Measurements from ENCODE around the gene MKRN3. TPM values are rescaled to one million over a fixed set of nuclear protein-coding genes. Genes with fewer than 3 reads are reported as not detected.

The MKRN3 gene
- total RNA-seq, result 2.7 TPM

- peak; percentile 70 for DNase-seq
Observed at GRCh38 chr15:23565395-23566070, at the start of gene MKRN3. MKRN3 (plus strand) TSS chr15:23565674; CDS start chr15:23565783, 109 bp downstream.

- DNase-seq, result peak; percentile 5
Observed at GRCh38 chr15:23516866-23517265, 48.6 kb upstream of the MKRN3 start.

DNA sequence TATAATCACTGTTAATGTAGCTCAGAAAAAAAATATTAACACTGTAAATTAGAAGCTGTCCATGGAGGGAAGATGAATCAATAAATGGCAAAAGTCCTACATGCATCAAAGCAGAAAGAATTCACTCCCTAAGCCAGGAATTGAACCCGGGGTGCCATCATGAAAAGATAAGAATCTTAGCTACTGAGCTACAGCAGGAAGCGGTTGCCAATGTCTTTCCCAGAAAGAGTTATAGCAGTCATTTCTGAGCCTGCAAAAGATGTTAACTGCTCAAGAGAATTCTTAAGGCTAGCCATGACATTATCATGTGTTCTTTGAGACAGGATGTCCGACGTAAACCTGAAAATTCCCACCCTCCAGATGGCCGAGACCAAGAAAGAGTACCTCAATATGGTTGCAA, 47.4 kb upstream of the MKRN3 start:
- no peak for DNase-seq

GRCh38 chr15:23524816-23525215, 40.7 kb upstream of the MKRN3 start:
- DNase-seq, result no peak

- DNase-seq, result no peak
Observed at GRCh38 chr15:23529891-23530290, 35.6 kb upstream of the MKRN3 start.

- DNase-seq, result peak; percentile 54
Observed at GRCh38 chr15:23532024-23532423, 33.5 kb upstream of the MKRN3 start.

DNA sequence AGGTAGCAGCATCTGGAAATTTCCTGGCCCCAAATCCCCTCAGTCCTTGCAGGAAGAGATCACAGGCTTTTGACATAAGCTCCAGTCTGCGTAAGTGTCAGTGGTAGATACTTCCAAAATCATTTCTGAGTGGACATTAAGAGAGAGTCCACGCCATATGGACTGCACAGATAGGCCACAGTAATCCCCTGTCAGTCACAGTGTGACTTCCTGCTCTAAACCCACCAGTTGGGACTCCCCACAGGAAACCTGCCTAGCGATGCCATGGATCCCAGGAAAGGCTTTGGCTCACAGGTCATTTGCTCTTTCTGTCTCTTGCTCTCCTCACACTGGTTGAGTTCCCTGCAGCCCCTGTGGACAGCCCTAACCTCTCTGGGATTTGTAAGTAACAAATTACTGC, 28.8 kb upstream of the MKRN3 start:
- no peak for DNase-seq

GRCh38 chr15:23538648-23539047, 26.8 kb upstream of the MKRN3 start:
- no peak for DNase-seq

- no peak for DNase-seq
Observed at GRCh38 chr15:23539892-23540291, 25.6 kb upstream of the MKRN3 start.

GRCh38 chr15:23546158-23546557, 19.3 kb upstream of the MKRN3 start:
- no peak for DNase-seq

- DNase-seq, result no peak
Observed at GRCh38 chr15:23548071-23548470, 17.4 kb upstream of the MKRN3 start.

DNA sequence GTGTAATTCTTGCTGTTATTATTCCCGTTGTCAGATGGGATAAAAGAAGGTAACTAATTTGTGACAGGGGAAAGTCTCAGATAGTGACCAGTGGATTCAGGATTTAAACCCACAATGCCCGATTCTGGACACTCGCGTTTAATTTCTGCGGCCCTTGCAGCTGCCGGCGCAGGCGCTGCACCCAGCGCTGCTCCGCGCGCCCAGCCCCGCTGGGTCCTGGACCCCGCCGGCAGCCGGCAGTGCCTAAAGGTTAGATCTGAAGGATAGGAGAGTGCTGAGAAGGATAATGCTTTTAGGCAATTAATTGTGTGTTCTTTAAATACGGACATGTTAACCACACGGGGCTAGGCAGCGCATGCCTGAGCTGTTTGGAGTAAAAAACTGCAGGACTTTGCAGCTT, 3.6 kb upstream of the MKRN3 start:
- DNase-seq, result no peak

GRCh38 chr15:23564821-23565394, 566 bp upstream of the MKRN3 start:
- peak; percentile 13 for DNase-seq

GRCh38 chr15:23566071-23566554, 639 bp downstream of the MKRN3 start:
- DNase-seq, result peak; percentile 22

GRCh38 chr15:23566651-23567050, 1.2 kb downstream of the MKRN3 start:
- DNase-seq, result no peak

GRCh38 chr15:23567921-23568320, 2.4 kb downstream of the MKRN3 start:
- DNase-seq, result no peak

- no peak for DNase-seq
Observed at GRCh38 chr15:23569151-23569925, 3.9 kb downstream of the MKRN3 start.

- no peak for DNase-seq
Observed at GRCh38 chr15:23570486-23570885, 5.0 kb downstream of the MKRN3 start.

GRCh38 chr15:23572844-23573243, 7.4 kb downstream of the MKRN3 start:
- DNase-seq, result no peak

DNA sequence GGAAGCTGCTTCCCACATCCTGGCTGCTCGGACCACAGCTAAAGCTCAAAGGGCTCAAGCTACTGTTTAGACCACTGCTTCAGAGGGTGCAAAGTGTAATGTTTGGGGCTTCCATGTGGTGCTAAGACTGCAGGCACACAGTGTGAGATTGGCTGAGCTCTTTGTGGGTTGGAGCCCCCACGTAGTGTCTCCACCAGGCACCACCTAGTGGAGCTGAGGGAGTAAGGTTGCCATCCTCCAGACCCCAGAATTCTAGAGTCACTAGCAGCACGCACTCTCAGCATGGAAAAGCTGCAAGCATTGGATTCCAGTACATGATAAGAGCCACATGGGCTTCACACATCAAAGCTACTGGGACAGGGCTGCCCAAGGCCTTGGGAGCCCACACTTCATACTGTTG, 9.3 kb downstream of the MKRN3 start:
- no peak for DNase-seq

- no peak for DNase-seq
Observed at GRCh38 chr15:23576061-23576460, 10.6 kb downstream of the MKRN3 start.

DNA sequence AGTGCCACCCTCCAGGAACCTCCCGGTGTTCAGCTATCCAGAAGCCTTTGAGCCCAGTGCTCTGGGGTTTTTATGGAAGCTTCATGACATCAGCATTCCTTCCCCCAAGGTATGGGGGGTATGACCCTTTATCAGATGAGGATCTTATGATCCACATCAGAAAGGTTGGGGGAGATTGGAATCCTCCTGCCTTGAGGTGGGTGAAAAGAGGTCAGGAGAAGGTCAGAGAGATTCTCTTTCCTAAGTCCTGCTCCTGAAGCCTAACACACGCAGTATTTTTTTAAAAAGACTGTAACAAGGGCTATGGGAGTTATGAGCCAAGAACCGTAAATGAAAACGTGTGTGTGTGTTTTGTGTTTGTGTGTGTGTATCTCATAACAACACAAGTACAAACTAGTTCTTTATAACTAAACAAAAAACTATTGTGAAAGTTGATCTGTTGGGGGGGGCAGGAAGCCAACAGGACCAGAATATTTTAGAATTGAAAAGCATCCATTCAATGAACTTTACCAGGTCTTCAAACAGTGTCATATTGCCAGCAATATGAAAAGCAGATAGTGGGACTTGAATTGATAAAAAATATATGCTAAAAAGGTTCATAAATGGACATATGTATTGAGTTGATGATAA, 13.2 kb downstream of the MKRN3 start:
- no peak for DNase-seq

DNA sequence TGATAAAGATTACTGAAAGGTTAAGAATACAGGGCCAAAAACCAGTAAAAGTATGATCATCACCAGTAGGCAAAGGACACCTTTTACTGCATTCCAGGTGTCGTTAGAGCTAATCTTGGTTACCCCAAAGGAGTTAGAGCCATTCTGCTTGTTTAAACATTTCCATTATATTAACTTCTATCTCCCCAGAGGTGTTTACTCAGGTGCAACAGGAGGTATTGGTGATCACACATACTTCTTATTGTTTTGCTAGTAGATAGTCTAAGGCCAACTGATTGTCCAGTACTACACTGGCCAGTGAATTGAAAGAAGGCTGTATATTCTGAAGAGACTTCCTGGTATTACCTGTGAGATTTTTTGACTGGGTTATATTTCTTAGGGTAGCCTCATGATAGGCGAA, 22.8 kb downstream of the MKRN3 start:
- DNase-seq, result no peak
